Mesenchymal stem cell (in vitro differentiated cells and primary cell): ENCODE measurements around the gene LRRIQ1.

Source experiments
- DNase-seq: peaks from one replicate; pipeline ENCODE4 v3.0.0-alpha.2; 2013
- H2AFZ ChIP-seq: one replicate; pipeline ENCODE4 v1.6.1; 2013; ENCODE audit warnings: low read depth, mild to moderate bottlenecking, control low read depth, inconsistent platforms, low read length, moderate library complexity
- H2AK5ac ChIP-seq: 2 replicates; pipeline ENCODE4 v1.6.1; 2013; ENCODE audit warnings: low read length, moderate library complexity, mild to moderate bottlenecking, inconsistent platforms; ENCODE audit not compliant: severe bottlenecking
- H2BK120ac ChIP-seq: one replicate; pipeline ENCODE4 v1.6.1; 2013; ENCODE audit warnings: low read depth, mild to moderate bottlenecking, inconsistent platforms, low read length, moderate library complexity
- H2BK12ac ChIP-seq, 2 experiments: one replicate each; pipeline ENCODE4 v1.6.1; 2013; ENCODE audit warnings: inconsistent platforms in 2 of 2, low read length in 2 of 2, mild to moderate bottlenecking in 2 of 2, moderate library complexity in 2 of 2, control low read depth in 1 of 2
- H2BK15ac ChIP-seq: one replicate; pipeline ENCODE4 v1.6.1; 2013; ENCODE audit warnings: mild to moderate bottlenecking, low read depth, inconsistent platforms; ENCODE audit not compliant: poor library complexity, severe bottlenecking
- H2BK5ac ChIP-seq: 2 replicates; pipeline ENCODE4 v1.6.1; 2013; ENCODE audit warnings: low read depth, mild to moderate bottlenecking, low read length, control low read depth, inconsistent platforms; ENCODE audit not compliant: poor library complexity, severe bottlenecking
- H3K14ac ChIP-seq, 2 experiments: one replicate each; pipeline ENCODE4 v1.6.1; 2013; ENCODE audit warnings: inconsistent platforms in 2 of 2, low read length in 2 of 2, control low read depth in 1 of 2, mild to moderate bottlenecking in 1 of 2, moderate library complexity in 1 of 2
- H3K18ac ChIP-seq, 2 experiments: one replicate each; pipeline ENCODE4 v1.6.1; 2013; ENCODE audit warnings: inconsistent platforms in 2 of 2, low read length in 2 of 2, control low read depth in 1 of 2, low read depth in 1 of 2, mild to moderate bottlenecking in 1 of 2
- H3K23ac ChIP-seq, 2 experiments: one replicate each; pipeline ENCODE4 v1.6.1; 2013; ENCODE audit warnings: inconsistent platforms in 2 of 2, low read length in 2 of 2, mild to moderate bottlenecking in 2 of 2, moderate library complexity in 2 of 2, control low read depth in 1 of 2
- H3K27ac ChIP-seq: 2 replicates; pipeline ENCODE4 v1.5.1; 2013; ENCODE audit warnings: mild to moderate bottlenecking, moderate library complexity, low read length, control low read depth, inconsistent platforms; ENCODE audit not compliant: poor library complexity, severe bottlenecking
- H3K27me3 ChIP-seq, 2 experiments: 2 replicates each; pipeline versions ENCODE4 v1.6.1 to v1.7.0; 2013; ENCODE audit warnings: low read length in 2 of 2, mild to moderate bottlenecking in 2 of 2, moderate library complexity in 2 of 2, control low read depth in 1 of 2, inconsistent platforms in 1 of 2; ENCODE audit not compliant: control insufficient read depth in 1 of 2, insufficient read depth in 1 of 2
- H3K36me3 ChIP-seq, 2 experiments: 2 replicates each; pipeline versions ENCODE4 v1.6.1 to v1.7.0; 2013; ENCODE audit warnings: low read length in 2 of 2, control low read depth in 1 of 2, inconsistent platforms in 1 of 2, low read depth in 1 of 2, mild to moderate bottlenecking in 1 of 2; ENCODE audit not compliant: insufficient read depth in 2 of 2, control insufficient read depth in 1 of 2
- H3K4ac ChIP-seq, 2 experiments: one replicate each; pipeline ENCODE4 v1.6.1; 2013; ENCODE audit warnings: inconsistent platforms in 2 of 2, low read length in 2 of 2, mild to moderate bottlenecking in 2 of 2, moderate library complexity in 2 of 2, control low read depth in 1 of 2, low read depth in 1 of 2
- H3K4me1 ChIP-seq: 2 replicates; pipeline ENCODE4 v1.6.1; 2013; ENCODE audit warnings: low read depth, low read length, control low read depth; ENCODE audit not compliant: control insufficient read depth, insufficient read depth
- H3K4me2 ChIP-seq: 2 replicates; pipeline ENCODE4 v1.6.1; 2013; ENCODE audit warnings: low read length, mild to moderate bottlenecking, inconsistent platforms; ENCODE audit not compliant: poor library complexity, severe bottlenecking
- H3K4me3 ChIP-seq, 2 experiments: 2 replicates each; pipeline versions ENCODE4 v1.5.1 to v1.7.0; 2013; ENCODE audit warnings: low read length in 2 of 2, mild to moderate bottlenecking in 2 of 2, control low read depth in 1 of 2, low read depth in 1 of 2; ENCODE audit not compliant: insufficient read depth in 1 of 2
- H3K79me1 ChIP-seq: replicated peaks from 2 replicates; pipeline ENCODE4 v1.6.1; 2013; ENCODE audit warnings: mild to moderate bottlenecking, control low read depth, low read length, inconsistent platforms; ENCODE audit not compliant: poor library complexity, severe bottlenecking
- H3K9ac ChIP-seq: 2 replicates; pipeline ENCODE4 v1.7.0; 2013; ENCODE audit warnings: mild to moderate bottlenecking, low read length, moderate library complexity
- H3K9me3 ChIP-seq: 2 replicates; pipeline ENCODE4 v1.7.0; 2013; ENCODE audit warnings: mild to moderate bottlenecking, low read length; ENCODE audit not compliant: control insufficient read depth
- H4K8ac ChIP-seq: one replicate; pipeline ENCODE4 v1.6.1; 2013; ENCODE audit warnings: inconsistent platforms, mild to moderate bottlenecking, low read length, moderate library complexity
- H4K91ac ChIP-seq: one replicate; pipeline ENCODE4 v1.6.1; 2013; ENCODE audit warnings: mild to moderate bottlenecking, low read length, inconsistent platforms
- WGBS: methylation state at CpG from one replicate; pipeline ENCODE4 v1.1.7; 2013; ENCODE audit warnings: mixed read lengths; 5-methylcytosine and 5-hydroxymethylcytosine counted together

Gene LRRIQ1

DNA sequence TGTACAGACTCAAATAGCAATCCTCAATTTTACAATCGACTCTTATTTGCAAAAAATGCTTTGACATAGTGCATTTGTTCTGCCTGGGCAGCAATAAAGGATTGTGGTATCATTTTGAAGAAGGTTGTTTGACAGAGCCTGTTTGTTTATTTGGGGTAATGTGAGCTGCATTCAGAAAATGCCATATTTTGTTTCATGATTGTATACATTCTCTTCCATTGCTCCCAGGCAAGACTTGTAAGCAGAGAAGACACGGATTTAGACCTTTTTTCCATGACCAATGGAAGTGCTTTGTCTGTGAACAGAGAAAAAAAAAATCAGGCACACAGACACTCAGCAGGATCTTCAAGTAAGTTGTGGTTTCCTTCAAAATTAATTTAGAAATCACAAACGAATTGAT, 208.4 kb downstream of the LRRIQ1 start:
- DNase-seq = no peak
- no peak overlapping the region for H3K4me3 ChIP-seq
- no peak overlapping the region for H2BK12ac ChIP-seq
- H3K23ac ChIP-seq = no peak overlapping the region
- H3K4me1 ChIP-seq = no peaks in the 10 kb centered on the region
- no peak overlapping the region for H3K27ac ChIP-seq
- 80% methylated on average over 1 of the region's 3 CpGs for WGBS
- no peak overlapping the region for H2AK5ac ChIP-seq
- no peaks in the 10 kb centered on the region for H3K79me1 ChIP-seq
- no peak overlapping the region for H3K4ac ChIP-seq
- H3K27me3 ChIP-seq = no peaks in the 10 kb centered on the region
- H2AFZ ChIP-seq = no peak overlapping the region
- H3K36me3 ChIP-seq = no peaks in the 10 kb centered on the region
- no peaks in the 10 kb centered on the region for H3K9me3 ChIP-seq
- H4K8ac ChIP-seq = no peak overlapping the region
- no peak overlapping the region for H4K91ac ChIP-seq
- H3K14ac ChIP-seq = no peak overlapping the region
- H3K9ac ChIP-seq = no peak overlapping the region
- no peak overlapping the region for H3K4me2 ChIP-seq
- no peak overlapping the region for H2BK5ac ChIP-seq
- no peak overlapping the region for H2BK120ac ChIP-seq
- no peak overlapping the region for H3K18ac ChIP-seq
- H2BK15ac ChIP-seq = no peak overlapping the region

DNA sequence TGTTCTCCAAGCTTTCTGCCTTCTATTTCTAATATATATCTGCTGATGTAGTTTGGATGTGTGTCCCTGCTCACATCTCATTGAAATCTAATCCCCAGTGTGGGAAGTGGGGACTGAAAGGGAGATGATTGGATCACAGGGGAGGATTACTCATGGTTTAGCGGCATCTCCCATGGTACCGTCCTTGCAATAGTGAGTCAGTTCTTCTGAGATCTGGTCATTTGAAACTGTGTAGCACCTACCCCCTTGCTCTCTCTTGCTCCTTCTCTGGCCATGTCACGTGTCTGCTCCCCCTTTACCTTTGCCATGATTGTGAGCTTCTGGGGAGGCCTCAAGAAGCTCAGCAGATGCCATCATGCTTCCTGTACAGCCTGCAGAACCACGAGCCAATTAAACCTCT, 217.7 kb downstream of the LRRIQ1 start:
- Histone ChIP-seq H3K4me2 (no peak overlapping the region), H3K27me3 (no peaks in the 10 kb centered on the region), H3K27ac (no peak overlapping the region), H2BK120ac (no peak overlapping the region), H2AFZ (no peak overlapping the region), H3K9ac (no peak overlapping the region), H3K36me3 (no peaks in the 10 kb centered on the region), H4K91ac (no peak overlapping the region), H3K9me3 (no peaks in the 10 kb centered on the region), H3K4me3 (no peak overlapping the region), H2BK5ac (no peak overlapping the region), H2BK12ac (no peak overlapping the region), H2AK5ac (no peak overlapping the region), H3K4me1 (no peaks in the 10 kb centered on the region), H2BK15ac (no peak overlapping the region), H4K8ac (no peak overlapping the region), H3K14ac (no peak overlapping the region), H3K18ac (no peak overlapping the region), H3K4ac (peak overlapping the region in 1 of 2 experiments; percentile 35), H3K79me1 (no peaks in the 10 kb centered on the region), H3K23ac (no peak overlapping the region)
- no peak for DNase-seq
- WGBS = 64% methylated on average over 4 of the region's 4 CpGs

DNA sequence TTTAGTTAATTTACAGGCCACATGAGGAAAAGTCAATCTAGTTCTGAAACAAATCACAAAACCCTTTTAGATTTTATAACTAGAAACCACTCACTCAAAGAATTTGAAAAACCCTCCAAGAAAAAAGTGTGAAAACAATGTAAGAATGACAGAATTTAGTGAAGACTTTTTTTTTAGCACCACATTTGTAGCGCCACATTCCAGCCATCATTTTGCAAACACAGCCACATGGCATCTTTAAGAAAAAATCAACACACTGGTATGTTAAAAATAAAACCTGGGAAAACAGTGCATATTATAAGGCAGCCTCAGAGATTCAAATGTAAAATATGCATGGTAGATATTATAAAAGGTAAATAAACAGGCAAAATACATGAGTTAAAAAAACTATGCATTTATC, 221.5 kb downstream of the LRRIQ1 start:
- Histone ChIP-seq H4K91ac (no peak overlapping the region), H3K4ac (no peak overlapping the region), H3K23ac (no peak overlapping the region), H3K9ac (no peak overlapping the region), H2BK5ac (no peak overlapping the region), H3K18ac (no peak overlapping the region), H2BK120ac (no peak overlapping the region), H3K4me3 (no peak overlapping the region), H3K9me3 (no peaks in the 10 kb centered on the region), H2BK12ac (no peak overlapping the region), H3K14ac (no peak overlapping the region), H3K79me1 (no peaks in the 10 kb centered on the region), H4K8ac (no peak overlapping the region), H2AK5ac (no peak overlapping the region), H3K27me3 (no peaks in the 10 kb centered on the region), H3K4me2 (no peak overlapping the region), H3K36me3 (no peaks in the 10 kb centered on the region), H2BK15ac (no peak overlapping the region), H3K4me1 (no peaks in the 10 kb centered on the region), H2AFZ (no peak overlapping the region), H3K27ac (no peak overlapping the region)
- no peak for DNase-seq
- WGBS = no CpG with 5 or more reads among the region's 1 CpG

DNA sequence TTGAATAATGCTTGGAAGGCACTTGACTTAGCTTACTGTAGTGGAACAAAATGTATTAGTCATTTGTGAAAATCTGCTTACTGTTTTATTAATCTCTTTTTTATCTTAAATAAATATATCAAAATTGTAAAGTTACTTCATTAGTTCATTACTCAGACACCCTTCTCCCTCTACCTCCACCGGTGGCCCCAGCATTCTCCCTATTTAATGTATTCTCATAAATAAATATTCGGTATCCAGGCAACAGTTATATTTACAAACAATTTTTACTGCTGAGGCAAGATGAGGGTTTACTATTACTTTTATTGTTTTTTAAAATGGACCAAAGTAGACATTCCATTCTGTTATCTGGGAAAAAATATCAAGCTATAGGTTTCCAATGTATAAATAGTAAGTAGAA, 224.3 kb downstream of the LRRIQ1 start:
- no peak overlapping the region for H3K18ac ChIP-seq
- H3K79me1 ChIP-seq = no peaks in the 10 kb centered on the region
- no peaks in the 10 kb centered on the region for H3K27me3 ChIP-seq
- no peak overlapping the region for H2AK5ac ChIP-seq
- H2BK120ac ChIP-seq = no peak overlapping the region
- no peak overlapping the region for H2BK5ac ChIP-seq
- no peak overlapping the region for H4K8ac ChIP-seq
- no peak overlapping the region for H2BK12ac ChIP-seq
- no peak for DNase-seq
- no peaks in the 10 kb centered on the region for H3K9me3 ChIP-seq
- H4K91ac ChIP-seq = no peak overlapping the region
- H3K27ac ChIP-seq = no peak overlapping the region
- 40% methylated on average over 1 of the region's 2 CpGs for WGBS
- no peak overlapping the region for H3K23ac ChIP-seq
- no peaks in the 10 kb centered on the region for H3K36me3 ChIP-seq
- H3K4me1 ChIP-seq = no peaks in the 10 kb centered on the region
- no peak overlapping the region for H3K14ac ChIP-seq
- no peak overlapping the region for H3K4me2 ChIP-seq
- no peak overlapping the region for H3K4me3 ChIP-seq
- H2BK15ac ChIP-seq = no peak overlapping the region
- no peak overlapping the region for H3K4ac ChIP-seq
- no peak overlapping the region for H2AFZ ChIP-seq
- H3K9ac ChIP-seq = no peak overlapping the region
